ENCODE data around the gene RARG.

DNA sequence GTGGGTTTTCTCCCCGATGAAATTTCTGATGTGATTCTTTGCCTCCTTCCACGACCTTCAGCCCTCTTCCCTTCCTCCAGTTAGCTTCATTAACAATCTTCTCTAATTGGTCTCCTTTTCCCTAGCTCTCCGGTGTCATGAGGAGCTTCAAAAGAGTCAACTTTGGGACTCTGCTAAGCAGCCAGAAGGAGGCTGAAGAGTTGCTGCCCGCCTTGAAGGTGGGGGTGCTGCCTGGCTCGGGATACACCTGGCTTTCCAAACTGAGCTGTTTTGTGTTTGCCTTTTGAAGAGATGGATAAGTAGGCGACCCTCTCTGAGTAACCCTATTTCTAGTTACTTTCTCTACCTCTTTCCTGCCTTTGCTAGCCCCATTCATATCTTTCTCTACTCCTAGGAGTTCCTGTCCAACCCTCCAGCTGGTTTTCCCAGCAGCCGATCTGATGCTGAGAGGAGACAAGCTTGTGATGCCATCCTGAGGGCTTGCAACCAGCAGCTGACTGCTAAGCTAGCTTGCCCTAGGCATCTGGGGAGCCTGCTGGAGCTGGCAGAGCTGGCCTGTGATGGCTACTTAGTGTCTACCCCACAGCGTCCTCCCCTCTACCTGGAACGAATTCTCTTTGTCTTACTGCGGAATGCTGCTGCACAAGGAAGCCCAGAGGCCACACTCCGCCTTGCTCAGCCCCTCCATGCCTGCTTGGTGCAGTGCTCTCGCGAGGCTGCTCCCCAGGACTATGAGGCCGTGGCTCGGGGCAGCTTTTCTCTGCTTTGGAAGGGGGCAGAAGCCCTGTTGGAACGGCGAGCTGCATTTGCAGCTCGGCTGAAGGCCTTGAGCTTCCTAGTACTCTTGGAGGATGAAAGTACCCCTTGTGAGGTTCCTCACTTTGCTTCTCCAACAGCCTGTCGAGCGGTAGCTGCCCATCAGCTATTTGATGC lies 36.9 kb upstream of the RARG start:
- TF ChIP-seq, protein P1, sequence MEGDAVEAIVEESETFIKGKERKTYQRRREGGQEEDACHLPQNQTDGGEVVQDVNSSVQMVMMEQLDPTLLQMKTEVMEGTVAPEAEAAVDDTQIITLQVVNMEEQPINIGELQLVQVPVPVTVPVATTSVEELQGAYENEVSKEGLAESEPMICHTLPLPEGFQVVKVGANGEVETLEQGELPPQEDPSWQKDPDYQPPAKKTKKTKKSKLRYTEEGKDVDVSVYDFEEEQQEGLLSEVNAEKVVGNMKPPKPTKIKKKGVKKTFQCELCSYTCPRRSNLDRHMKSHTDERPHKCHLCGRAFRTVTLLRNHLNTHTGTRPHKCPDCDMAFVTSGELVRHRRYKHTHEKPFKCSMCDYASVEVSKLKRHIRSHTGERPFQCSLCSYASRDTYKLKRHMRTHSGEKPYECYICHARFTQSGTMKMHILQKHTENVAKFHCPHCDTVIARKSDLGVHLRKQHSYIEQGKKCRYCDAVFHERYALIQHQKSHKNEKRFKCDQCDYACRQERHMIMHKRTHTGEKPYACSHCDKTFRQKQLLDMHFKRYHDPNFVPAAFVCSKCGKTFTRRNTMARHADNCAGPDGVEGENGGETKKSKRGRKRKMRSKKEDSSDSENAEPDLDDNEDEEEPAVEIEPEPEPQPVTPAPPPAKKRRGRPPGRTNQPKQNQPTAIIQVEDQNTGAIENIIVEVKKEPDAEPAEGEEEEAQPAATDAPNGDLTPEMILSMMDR (conservative IDR thresholded peaks at IDR 0.05; ENCODE audit: low read depth, low read length): no peak
- no peak for TF ChIP-seq EZH2 (IDR thresholded peaks at IDR 0.05; ENCODE audit: borderline replicate concordance, low read depth, low read length, poor library complexity, severe bottlenecking)
